RWPE1 (cell line): Measurements from ENCODE around the gene VSTM2B.

Source experiments
- CTCF ChIA-PET: fragments of 350-600 bp; sonication (Branson Sonifier 250); formaldehyde crosslinking; extraction: SDS; loops from one replicate; lab custom pipeline; 2021; lab: Yijun Ruan, JAX
- POLR2A ChIA-PET: fragments of 400-600 bp; formaldehyde crosslinking; extraction: SDS; loops from one replicate; lab custom pipeline; 2020; ENCODE audit warnings: antibody characterized with exemption; ENCODE audit not compliant: low non-redundant PET; lab: Yijun Ruan, JAX
- DNase-seq: peaks from one replicate; pipeline ENCODE4 v3.0.0; 2012; ENCODE audit warnings: low spot score
- H3K27ac ChIP-seq: fragments of 450-650 bp; 2 replicates; pipeline ENCODE4 v1.5.1; 2017
- CTCF ChIP-seq: fragments of 450-650 bp; conservative IDR thresholded peaks from 2 replicates; pipeline ENCODE4 v1.5.1; 2017; ENCODE audit warnings: low read depth, mild to moderate bottlenecking

VSTM2B gene

GRCh38 chr19:29583196-29583999 is 57.6 kb downstream of the VSTM2B start:
- no peak for TF ChIP-seq CTCF
- POLR2A ChIA-PET, result no interaction called here
- peak; percentile 34 for DNase-seq
- CTCF ChIA-PET, result interaction anchor here (1.1 kb wide), 1 partner anchor 14 kb away, joined by 4 read pairs; no protein-coding TSS in a partner anchor
- no peak overlapping the region for H3K27ac ChIP-seq

- TF ChIP-seq CTCF, result no peak
- DNase-seq, result no peak
- no peak overlapping the region for H3K27ac ChIP-seq
- ChIA-PET POLR2A (no interaction called here), CTCF (no interaction called here)
These were observed 60.6 kb downstream of the VSTM2B start for GRCh38 chr19:29586401-29586800.

GRCh38 chr19:29587059-29587458 is 61.3 kb downstream of the VSTM2B start:
- ChIA-PET CTCF (interaction anchor here (0.6 kb wide), 1 partner anchor 24 kb away, joined by 5 read pairs; no protein-coding TSS in a partner anchor), POLR2A (no interaction called here)
- H3K27ac ChIP-seq, result no peak overlapping the region
- no peak for TF ChIP-seq CTCF
- DNase-seq, result no peak

GRCh38 chr19:29587518-29587986 is 61.8 kb downstream of the VSTM2B start:
- POLR2A ChIA-PET, result no interaction called here

GRCh38 chr19:29588095-29588494 is 62.3 kb downstream of the VSTM2B start:
- no peak for TF ChIP-seq CTCF
- POLR2A ChIA-PET, result no interaction called here
- CTCF ChIA-PET, result no interaction called here
- no peak for DNase-seq
- H3K27ac ChIP-seq, result no peak overlapping the region

More at GRCh38 chr19:29587518-29587986, 61.8 kb downstream of the VSTM2B start:
- TF ChIP-seq CTCF, result no peak
- DNase-seq, result no peak
- H3K27ac ChIP-seq, result no peak overlapping the region
- CTCF ChIA-PET, result no interaction called here

GRCh38 chr19:29590278-29590677 is 64.5 kb downstream of the VSTM2B start:
- H3K27ac ChIP-seq, result no peak overlapping the region
- DNase-seq, result no peak
- POLR2A ChIA-PET, result no interaction called here
- TF ChIP-seq CTCF, result no peak
- CTCF ChIA-PET, result no interaction called here
